HL-60 (cell line): ENCODE data around the gene PPP3CB.

Experiments
- DNase-seq, 2 experiments: peaks; one replicate each; pipeline ENCODE4 v3.0.0-alpha.2; 2010 to 2020; ENCODE audit warnings: low read depth in 1 of 2, low spot score in 1 of 2
- H3K27ac ChIP-seq: fragments of 250-450 bp; sonication (Bioruptor Pico); replicated peaks from 2 replicates; pipeline ENCODE4 v1.5.1; 2020; ENCODE audit warnings: mild to moderate bottlenecking, moderate library complexity
- H3K27me3 ChIP-seq: fragments of 250-450 bp; sonication (Bioruptor Pico); 2 replicates; pipeline ENCODE4 v1.5.1; 2021; ENCODE audit warnings: mild to moderate bottlenecking, moderate library complexity; ENCODE audit not compliant: insufficient read depth, poor library complexity, severe bottlenecking
- H3K4me3 ChIP-seq: replicated peaks from 2 replicates; pipeline ENCODE4 v1.5.1; 2011; ENCODE audit warnings: mild to moderate bottlenecking, control low read depth, low read length; ENCODE audit not compliant: insufficient read depth
- GABPA ChIP-seq: IDR thresholded peaks from 2 replicates; pipeline ENCODE4 v1.6.1; 2012; ENCODE audit warnings: low read depth
- POLR2AphosphoS5 ChIP-seq: IDR thresholded peaks from 2 replicates; pipeline ENCODE4 v1.6.1; 2012; ENCODE audit warnings: low read depth
- REST ChIP-seq: IDR thresholded peaks from 2 replicates; pipeline ENCODE4 v1.6.1; 2012; ENCODE audit warnings: low read depth; ENCODE audit not compliant: insufficient replicate concordance
- SPI1 ChIP-seq: IDR thresholded peaks from 2 replicates; pipeline ENCODE4 v1.6.1; 2012; ENCODE audit warnings: low read depth, mild to moderate bottlenecking, borderline replicate concordance
- TF ChIP-seq, protein P1 (sequence below): IDR thresholded peaks from one replicate; pipeline ENCODE4 v1.5.1; 2011; ENCODE audit warnings: low read length, control low read depth, inconsistent platforms; ENCODE audit not compliant: insufficient read depth

Gene PPP3CB

DNA sequence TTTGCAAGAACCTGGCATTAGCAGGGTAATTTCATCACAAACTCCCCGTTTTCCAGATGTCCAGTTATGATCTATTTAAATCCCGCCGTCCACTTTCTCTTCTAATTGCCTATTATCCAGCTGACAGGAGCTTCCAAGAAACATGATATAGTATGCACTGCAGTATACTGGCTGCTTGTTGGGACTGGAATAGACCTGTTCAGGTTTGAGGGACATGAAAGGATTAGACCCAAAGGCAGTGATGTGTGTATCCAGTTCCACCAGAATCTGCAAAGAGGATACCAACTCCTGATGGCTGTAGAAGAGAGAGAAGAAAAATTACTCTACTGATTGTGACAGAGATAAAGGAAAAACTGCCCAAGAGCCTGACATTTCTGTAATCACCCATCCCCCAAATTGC, 71.3 kb downstream of the PPP3CB start:
- Histone ChIP-seq H3K27ac (no peak overlapping the region), H3K4me3 (no peak overlapping the region), H3K27me3 (no peaks in the 10 kb centered on the region)
- TF ChIP-seq, protein P1, sequence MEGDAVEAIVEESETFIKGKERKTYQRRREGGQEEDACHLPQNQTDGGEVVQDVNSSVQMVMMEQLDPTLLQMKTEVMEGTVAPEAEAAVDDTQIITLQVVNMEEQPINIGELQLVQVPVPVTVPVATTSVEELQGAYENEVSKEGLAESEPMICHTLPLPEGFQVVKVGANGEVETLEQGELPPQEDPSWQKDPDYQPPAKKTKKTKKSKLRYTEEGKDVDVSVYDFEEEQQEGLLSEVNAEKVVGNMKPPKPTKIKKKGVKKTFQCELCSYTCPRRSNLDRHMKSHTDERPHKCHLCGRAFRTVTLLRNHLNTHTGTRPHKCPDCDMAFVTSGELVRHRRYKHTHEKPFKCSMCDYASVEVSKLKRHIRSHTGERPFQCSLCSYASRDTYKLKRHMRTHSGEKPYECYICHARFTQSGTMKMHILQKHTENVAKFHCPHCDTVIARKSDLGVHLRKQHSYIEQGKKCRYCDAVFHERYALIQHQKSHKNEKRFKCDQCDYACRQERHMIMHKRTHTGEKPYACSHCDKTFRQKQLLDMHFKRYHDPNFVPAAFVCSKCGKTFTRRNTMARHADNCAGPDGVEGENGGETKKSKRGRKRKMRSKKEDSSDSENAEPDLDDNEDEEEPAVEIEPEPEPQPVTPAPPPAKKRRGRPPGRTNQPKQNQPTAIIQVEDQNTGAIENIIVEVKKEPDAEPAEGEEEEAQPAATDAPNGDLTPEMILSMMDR, result no peak
- TF ChIP-seq SPI1, result no peak
- no peak for TF ChIP-seq GABPA
- no peak for TF ChIP-seq REST
- TF ChIP-seq POLR2AphosphoS5, result no peak
- DNase-seq, result no peak

GRCh38 chr10:73423309-73423708, 72.5 kb downstream of the PPP3CB start:
- no peaks in the 10 kb centered on the region for H3K27me3 ChIP-seq
- DNase-seq, result no peak
- no peak overlapping the region for H3K4me3 ChIP-seq
- TF ChIP-seq, protein P1, result no peak
- TF ChIP-seq SPI1 (no peak), POLR2AphosphoS5 (no peak), GABPA (no peak), REST (no peak)
- no peak overlapping the region for H3K27ac ChIP-seq

GRCh38 chr10:73416571-73416970, 79.3 kb downstream of the PPP3CB start:
- Histone ChIP-seq H3K4me3 (no peak overlapping the region), H3K27me3 (no peaks in the 10 kb centered on the region), H3K27ac (no peak overlapping the region)
- no peak for TF ChIP-seq SPI1
- no peak for TF ChIP-seq POLR2AphosphoS5
- TF ChIP-seq REST, result no peak
- TF ChIP-seq, protein P1, result no peak
- no peak for TF ChIP-seq GABPA
- DNase-seq, result no peak
